Occipital lobe (tissue), 3 donors: Measurements from ENCODE around the gene IL7R. TPM values are rescaled to one million over a fixed set of nuclear protein-coding genes. Genes with fewer than 3 reads are reported as not detected.
A peak's percentile ranks its signal among the peaks of the same experiment; 100 is the strongest.

Experiments
- DNase-seq: peaks from one replicate; lab custom pipeline; 2025; lab: John Stamatoyannopoulos, UW
- small RNA-seq: library from RNA; depleted of rRNA; stranded (forward); fragments of <200 nt; gene quantifications from one replicate; pipeline ENCODE3, GENCODE V24; 2014
- total RNA-seq: library from RNA; depleted of rRNA; stranded (reverse); fragments of >200 nt; gene quantifications from one replicate; pipeline ENCODE4 v1.2.3, GENCODE V29; 2014

The IL7R gene
- total RNA-seq, 1 donor from 2014 or later = under 0.01 TPM

DNA sequence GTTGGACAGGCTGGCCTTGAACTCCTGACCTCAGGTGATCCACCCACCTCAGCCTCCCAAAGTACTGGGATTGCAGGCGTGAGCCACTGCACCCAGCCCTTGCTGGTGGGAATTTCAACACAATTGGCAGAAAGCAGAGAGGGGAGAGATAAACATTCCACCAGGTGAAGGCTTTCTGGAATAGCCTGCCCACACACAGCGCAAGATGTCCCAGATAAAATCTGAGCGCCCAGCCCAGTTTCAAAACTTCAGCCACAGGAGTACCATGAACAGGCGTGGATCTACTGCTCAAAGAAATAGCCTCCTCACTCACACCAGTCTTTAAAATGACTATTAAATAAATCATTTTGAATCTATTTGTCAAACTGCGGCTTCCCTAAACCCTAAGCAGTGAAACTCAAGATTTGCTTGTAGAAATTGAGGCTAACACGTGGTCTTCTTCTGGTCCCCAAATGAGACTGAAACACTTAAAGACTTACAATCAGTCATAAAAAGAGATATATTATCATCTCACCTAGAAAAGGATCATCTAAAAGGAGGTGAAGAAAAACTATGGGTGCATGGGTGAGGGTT lies 47.0 kb downstream of the IL7R start:
- no peak for DNase-seq

- no peak for DNase-seq
Measured at GRCh38 chr5:35904443-35905132, 47.9 kb downstream of the IL7R start.

DNA sequence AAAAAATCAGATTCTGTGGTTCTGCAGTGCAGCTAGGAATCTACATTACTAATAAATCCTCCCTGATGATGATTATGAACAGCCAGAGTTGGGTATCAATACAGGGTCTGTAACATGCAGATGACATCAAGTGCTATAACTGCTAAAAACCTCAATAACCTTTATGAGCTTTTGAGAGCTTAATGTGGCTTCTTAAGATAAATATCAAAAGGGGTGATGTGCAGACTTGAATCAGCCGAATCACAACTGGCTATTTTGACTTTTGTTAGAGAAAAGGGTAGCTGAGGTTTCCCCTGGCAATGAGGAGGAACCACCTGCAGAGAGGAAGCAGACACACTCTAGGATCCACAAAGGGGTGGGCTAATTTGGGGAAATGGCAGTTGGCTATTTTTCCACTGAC lies 51.5 kb downstream of the IL7R start:
- no peak for DNase-seq

GRCh38 chr5:35908814-35909213 lies 52.1 kb downstream of the IL7R start:
- DNase-seq = no peak

GRCh38 chr5:35919191-35919590 lies 62.5 kb downstream of the IL7R start:
- DNase-seq = no peak

- no peak for DNase-seq
Measured at GRCh38 chr5:35920890-35921289, 64.2 kb downstream of the IL7R start.

GRCh38 chr5:35921930-35922329 lies 65.2 kb downstream of the IL7R start:
- DNase-seq = no peak

DNA sequence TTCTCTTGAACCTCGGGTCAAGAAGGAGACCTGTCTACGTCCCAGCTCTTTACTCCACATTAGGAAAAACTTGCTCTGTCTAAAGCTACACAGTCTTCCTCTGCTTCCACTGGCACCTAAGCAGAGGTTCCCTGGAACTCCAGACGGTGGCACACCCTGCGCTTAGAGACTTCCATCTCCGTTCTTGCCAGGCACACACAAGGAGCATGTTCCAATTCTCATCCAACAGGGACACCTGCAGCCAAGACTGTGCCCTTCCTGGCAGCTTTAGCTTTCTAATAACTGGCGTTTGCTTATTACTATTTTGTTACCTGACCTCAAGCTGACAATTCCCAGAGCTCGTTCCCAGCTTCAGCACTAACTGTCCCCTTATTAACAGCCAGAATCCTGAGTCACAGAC lies 65.8 kb downstream of the IL7R start:
- no peak for DNase-seq

DNA sequence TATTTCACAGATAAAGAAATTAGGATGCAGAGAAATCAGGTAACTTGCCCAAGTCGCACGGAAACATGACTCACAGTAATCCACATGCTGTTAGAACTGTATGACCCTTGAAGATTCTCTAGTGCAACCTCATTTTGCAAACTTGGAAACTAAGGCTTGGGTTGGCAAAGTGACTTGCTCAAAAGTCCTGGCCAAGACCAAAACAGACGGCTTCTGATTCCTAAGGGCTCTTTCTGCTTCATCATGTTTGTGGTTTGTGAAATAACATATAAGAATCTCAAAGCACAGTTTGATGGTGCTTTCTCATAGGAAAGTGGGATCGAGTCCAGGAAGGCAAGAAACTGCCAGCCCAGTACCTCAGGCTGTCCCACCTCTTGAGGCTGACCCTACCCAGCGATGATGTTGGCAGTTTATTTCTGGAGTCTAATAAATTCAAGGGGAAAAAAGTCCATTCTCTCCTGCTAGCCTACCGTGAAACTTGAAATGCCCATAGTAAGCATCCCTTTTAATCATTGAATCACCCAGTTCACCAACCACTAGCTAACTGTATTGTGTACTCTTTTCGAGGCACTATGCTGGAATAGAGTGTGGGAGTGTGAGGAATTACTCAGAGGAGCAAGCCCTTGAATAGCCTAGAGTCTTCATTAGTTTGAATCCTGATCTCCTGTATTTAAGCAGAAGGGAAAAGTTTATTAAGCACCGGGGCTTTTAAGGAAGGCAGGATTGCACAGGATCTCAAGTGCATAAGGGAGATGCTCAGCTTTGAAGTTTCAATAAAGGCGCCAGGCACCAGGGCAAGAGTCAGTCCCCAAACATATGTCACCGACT lies 67.6 kb downstream of the IL7R start:
- no peak for DNase-seq

GRCh38 chr5:35924950-35925722 lies 68.4 kb downstream of the IL7R start:
- peak; percentile 46 for DNase-seq

DNA sequence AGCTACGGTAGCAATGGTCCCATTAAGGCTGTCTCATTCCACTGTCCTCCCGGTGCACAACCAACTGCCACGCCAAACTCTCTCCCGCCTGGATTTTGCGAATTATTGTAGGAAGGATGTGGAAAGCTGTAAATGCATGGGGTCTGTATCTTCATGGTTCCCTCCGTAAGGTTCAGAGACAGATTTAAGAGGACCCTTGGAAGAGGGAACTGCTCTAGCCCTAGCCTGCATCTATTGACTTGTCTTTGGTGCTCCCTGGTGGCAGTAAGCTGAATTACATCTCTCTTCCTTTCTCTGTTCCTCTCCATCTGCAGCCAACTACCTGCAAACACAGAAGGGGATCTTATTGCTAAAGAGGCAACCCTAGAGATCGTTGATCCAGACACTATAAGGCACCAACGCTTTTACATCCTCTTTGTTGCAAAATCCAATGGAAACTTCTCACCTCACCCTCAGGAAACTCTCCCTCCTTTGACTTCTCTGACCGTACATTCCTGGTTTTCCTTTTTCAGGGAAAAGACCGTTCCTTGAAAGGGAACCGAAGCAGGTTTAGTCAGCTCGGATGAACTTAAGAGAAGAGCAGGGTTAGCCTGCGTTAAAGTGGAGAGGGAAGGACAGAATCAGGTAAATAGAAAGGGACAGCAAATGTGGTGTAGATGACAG lies 69.8 kb downstream of the IL7R start:
- DNase-seq = peak; percentile 22

Small RNAs within 50 kb of the gene (small RNA-seq; reads per million reads assigned to genes)
- gene AC112204.1 = not detected

Other genes with a start within 250 kb of the IL7R start
- 9.0 TPM for gene SPEF2, start 239.0 kb upstream of the IL7R start, total RNA-seq
- gene CAPSL, start 81.7 kb downstream of the IL7R start, total RNA-seq = not detected
- not detected for gene UGT3A1, start 134.5 kb downstream of the IL7R start, total RNA-seq
- gene UGT3A2, start 210.0 kb downstream of the IL7R start, total RNA-seq = 0.16 TPM